Measurements from ENCODE around the gene NQO2. TPM values are rescaled to one million over a fixed set of nuclear protein-coding genes. Genes with fewer than 3 reads are reported as not detected.

NQO2 gene
- total and polyA plus RNA-seq, 2 of the 13 experiments (the other 11 are each of a cell fraction or from before 2014, with no cell fraction given): 32.2 to 56.5 TPM

- TF ChIP-seq FOXA3 (CRISPR knock-in tag; IDR thresholded peaks at IDR 0.05): no peak
- TF ChIP-seq ZBTB7A (CRISPR knock-in tag; IDR thresholded peaks at IDR 0.05): no peak
- no peak for TF ChIP-seq RARA (CRISPR knock-in tag; IDR thresholded peaks at IDR 0.05)
- no peak for TF ChIP-seq ZNF512B (CRISPR knock-in tag; IDR thresholded peaks at IDR 0.05; ENCODE audit: borderline replicate concordance)
- no peak for TF ChIP-seq ZMAT5 (CRISPR knock-in tag; IDR thresholded peaks at IDR 0.05; ENCODE audit: borderline replicate concordance, low read depth)
- TF ChIP-seq FOXA1 (IDR thresholded peaks at IDR 0.05): no peak
- no peak for TF ChIP-seq FOXA1 (CRISPR knock-in tag; IDR thresholded peaks at IDR 0.05)
- TF ChIP-seq ZNF430 (CRISPR knock-in tag; IDR thresholded peaks at IDR 0.05): no peak
- TF ChIP-seq MLLT10 (CRISPR knock-in tag; IDR thresholded peaks at IDR 0.05): no peak
- TF ChIP-seq ZNF432 (CRISPR knock-in tag; IDR thresholded peaks at IDR 0.05; ENCODE audit: borderline replicate concordance): no peak
- TF ChIP-seq ZFP91 (CRISPR knock-in tag; IDR thresholded peaks at IDR 0.05; ENCODE audit: borderline replicate concordance): no peak
- TF ChIP-seq NFYB (CRISPR knock-in tag; IDR thresholded peaks at IDR 0.05): no peak
Observed at GRCh38 chr6:2978923-2979322, 20.8 kb upstream of the NQO2 start (continued).
